Effector CD4-positive, alpha-beta T cell (primary cell): ENCODE measurements around the gene MYO1D.

Experiments
- DNase-seq: peaks from one replicate; pipeline ENCODE4 v3.0.0-alpha.2; 2020

Gene MYO1D

DNA sequence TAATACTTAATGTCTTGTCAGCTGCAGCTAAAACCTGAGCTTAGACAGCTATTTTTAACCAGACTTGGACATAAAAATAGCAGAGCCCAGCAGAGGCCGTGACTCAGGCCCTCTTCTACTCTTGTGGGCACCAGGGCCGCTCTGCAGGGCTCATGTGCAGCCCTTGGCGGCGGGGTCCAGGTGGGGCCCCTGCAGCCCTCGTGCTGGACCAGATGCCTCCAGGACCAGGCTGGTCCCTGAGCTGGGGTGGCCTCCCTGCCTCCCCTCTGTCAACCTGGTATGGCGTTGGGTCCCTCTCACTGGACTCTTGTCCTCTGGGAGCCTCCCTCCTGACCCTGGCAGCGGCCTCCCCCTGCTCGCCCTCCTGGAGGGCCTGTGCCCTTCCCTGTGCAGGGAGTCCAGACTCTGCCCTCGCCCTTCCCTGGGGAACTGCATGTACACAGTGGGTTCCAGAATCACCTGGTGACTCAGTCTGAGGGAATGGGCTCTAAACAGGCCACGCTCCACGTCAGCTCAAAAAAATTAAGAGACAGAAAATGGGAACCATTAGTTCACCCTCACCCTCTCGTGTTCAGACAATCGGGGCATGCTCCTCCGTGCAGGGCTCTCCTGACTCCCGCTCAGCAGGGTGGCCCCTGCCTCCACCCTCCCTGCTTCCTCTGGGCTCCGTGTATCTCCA is 380.4 kb downstream of the MYO1D start:
- DNase-seq = no peak

DNA sequence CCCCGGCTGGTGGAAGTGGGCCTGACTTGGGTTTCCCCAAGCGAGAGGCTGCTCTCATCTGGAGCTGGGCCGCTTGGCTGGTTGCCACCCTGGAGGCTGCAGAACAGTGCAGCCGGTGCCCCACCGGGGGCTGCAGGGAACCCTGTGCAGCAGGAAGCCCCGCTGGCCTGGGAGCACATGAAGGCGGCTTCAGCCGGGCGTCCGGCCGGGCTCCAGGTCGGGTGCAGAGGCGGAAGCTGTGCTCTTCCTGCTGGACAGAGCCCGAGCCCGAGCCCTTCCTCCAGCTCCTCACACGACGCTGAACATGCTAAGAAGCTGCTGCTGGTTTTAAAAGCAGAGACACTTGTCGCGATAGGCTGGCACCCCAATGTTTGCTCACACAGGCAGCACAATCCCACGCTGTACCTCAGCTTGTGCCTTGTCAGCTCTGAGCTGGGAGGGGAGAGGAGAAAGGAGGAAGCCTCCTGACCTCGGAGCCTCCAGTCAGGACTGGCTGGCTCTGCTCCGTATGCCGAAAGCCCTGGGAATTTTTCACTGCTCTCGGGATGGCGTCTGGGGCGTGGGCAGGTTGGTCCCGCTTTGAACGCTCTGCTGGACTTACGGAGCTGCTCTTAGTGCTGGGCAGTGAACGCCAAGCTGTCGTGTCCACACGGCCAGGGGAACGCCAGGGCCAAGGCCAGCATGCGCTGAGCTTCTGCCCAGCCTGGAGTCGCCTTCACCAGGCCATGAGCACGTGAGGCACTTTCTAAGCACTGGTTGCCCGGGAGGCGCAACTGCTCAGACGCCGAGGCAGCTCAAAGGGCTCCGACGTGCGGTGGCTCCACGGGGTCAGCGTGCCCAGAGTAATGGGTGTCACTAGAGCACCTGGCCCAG is 381.3 kb downstream of the MYO1D start:
- DNase-seq = no peak

DNA sequence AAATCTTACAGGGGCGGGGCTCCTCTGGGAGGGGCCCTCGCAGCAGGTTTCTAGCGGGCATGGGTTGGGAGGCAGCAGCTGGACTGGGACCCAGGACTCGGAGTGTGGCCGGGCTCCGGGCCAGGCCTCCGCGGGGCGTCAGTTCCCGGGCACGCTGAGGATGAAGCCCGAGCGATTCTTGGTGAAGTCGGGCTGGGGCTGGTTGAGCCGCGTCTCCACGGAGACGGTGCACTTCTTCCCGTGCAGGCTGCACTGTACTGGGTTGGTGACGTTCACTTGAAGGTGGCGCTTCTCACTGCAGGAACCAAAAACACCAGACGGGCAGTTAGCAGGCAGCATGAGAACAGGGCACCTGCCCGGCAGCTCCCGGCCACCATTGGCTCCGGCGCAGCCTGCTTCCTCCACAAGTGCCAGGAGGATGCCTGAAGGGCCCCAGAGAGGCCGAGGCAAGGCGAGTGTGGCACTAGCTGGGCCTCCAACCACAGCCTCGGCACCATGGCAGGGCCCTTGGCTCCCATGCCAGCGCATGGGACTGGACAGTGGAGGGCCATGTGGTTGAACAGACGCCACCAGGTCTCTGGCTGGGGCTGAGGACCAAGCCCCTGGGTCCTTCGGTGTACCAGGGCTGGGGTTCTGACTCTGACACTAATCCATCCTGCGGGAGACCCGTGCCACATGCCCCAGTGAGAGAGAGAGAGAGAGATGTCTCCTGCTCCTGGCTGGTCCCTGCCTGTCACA is 382.1 kb downstream of the MYO1D start:
- DNase-seq = no peak

- no peak for DNase-seq
These were observed 382.9 kb downstream of the MYO1D start for GRCh38 chr17:32493976-32494513.

GRCh38 chr17:32493571-32493970 is 383.4 kb downstream of the MYO1D start:
- no peak for DNase-seq

GRCh38 chr17:32492648-32493289 is 384.2 kb downstream of the MYO1D start:
- no peak for DNase-seq

- no peak for DNase-seq
These were observed 384.7 kb downstream of the MYO1D start for GRCh38 chr17:32492264-32492589.

DNA sequence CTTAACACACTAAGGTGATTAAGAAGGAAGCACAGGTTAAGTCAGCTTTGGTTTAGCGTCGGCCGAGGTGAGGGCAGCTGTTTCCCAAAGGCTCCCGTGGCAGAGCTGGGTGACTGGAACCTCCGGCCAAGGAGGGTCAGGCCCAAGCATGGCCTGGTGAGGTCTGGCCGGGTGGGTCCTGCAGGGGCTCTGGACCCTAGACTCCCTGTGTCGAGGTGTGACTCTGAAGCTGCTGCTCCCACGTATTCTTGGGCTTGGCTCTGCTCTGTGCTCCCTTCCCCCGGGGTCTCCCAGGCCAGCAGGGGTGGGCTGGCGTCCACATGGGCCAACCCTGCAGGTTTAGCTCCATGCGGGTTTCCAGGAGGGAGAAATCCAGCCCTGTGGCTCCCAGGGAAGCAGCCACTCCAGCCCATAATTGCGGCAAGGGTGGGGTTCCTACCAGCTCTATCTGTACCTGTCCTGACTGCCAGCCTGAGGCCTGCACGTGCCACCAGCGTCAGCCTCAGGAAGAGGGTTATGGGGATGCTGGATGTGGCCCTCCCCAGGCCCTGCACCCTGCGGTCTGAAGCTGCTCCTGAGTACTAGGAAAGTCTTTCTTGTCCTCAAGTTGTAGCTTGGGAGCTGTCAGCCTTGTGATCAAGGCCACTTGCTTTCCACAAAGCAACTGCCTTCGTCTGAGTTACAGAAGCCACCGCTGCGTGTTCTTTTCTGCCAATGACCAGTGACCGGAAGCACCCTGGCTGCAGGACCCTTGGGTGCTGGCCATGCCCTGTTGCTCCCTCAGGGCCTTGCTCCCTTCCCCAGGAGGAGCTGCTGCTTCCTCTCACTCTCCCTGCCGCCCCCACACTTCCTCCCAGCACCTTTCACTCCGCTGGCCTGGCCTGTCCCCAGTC is 385.3 kb downstream of the MYO1D start:
- no peak for DNase-seq

DNA sequence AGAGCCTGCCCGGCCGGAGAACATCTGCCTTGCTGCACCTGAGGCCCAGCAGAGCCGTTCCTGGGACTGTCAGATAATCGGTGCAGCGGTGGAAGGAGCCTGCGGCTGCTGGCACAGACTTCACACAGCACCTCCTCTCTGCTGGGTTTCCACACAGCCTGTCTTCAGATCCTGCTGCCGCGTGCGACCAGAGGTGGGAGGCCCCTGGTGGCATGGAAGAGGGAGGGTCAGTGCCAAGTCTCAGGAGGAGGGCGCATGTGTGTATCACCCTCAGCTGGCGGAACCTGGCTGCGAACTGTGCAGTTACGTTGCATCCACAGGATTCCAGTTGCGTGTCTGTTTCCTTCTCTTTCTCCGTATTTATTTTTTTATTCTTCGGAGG is 386.8 kb downstream of the MYO1D start:
- no peak for DNase-seq

DNA sequence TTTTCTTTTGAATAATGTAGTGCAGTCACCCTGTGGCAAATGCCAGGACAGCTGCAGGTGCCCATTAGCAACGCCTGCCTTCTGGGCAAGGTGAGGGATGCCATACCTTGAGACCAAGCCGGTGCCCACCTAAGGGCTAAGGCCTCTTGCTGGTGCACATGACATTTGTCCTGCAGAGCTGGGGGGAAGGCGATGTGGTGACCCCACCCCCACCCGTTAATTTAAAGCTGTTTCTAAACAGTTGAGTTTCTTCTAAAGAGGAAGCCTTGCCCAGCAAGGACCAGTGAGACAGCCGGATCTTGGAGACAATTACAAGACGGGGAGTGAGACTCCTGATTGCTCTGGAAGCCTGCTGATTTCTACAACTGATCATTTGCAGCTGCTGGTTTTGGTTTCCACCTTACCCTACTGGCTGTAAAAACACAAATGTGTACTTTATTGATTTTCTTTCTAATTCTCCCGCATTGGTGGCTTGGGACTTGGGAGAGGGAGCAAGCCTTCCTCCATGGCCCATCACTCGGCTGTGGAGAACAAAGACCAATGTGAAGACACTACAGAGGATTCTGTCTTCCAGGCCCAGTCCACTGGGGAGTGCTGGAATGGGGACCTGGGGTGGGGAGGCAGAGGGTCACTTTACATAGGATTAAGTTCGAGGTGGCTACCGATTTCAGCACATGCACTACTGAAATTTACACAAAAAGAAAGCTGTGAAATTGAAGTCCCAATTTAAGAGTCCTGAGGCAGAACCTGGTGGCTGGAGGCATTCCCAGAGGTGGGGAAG is 387.4 kb downstream of the MYO1D start:
- no peak for DNase-seq

GRCh38 chr17:32488604-32489180 is 388.2 kb downstream of the MYO1D start:
- no peak for DNase-seq

DNA sequence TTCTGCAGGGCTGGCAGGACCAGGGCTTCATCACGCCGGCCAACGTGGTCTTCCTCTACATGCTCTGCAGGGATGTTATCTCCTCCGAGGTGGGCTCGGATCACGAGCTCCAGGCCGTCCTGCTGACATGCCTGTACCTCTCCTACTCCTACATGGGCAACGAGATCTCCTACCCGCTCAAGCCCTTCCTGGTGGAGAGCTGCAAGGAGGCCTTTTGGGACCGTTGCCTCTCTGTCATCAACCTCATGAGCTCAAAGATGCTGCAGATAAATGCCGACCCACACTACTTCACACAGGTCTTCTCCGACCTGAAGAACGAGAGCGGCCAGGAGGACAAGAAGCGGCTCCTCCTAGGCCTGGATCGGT is 388.8 kb downstream of the MYO1D start:
- DNase-seq = no peak

DNA sequence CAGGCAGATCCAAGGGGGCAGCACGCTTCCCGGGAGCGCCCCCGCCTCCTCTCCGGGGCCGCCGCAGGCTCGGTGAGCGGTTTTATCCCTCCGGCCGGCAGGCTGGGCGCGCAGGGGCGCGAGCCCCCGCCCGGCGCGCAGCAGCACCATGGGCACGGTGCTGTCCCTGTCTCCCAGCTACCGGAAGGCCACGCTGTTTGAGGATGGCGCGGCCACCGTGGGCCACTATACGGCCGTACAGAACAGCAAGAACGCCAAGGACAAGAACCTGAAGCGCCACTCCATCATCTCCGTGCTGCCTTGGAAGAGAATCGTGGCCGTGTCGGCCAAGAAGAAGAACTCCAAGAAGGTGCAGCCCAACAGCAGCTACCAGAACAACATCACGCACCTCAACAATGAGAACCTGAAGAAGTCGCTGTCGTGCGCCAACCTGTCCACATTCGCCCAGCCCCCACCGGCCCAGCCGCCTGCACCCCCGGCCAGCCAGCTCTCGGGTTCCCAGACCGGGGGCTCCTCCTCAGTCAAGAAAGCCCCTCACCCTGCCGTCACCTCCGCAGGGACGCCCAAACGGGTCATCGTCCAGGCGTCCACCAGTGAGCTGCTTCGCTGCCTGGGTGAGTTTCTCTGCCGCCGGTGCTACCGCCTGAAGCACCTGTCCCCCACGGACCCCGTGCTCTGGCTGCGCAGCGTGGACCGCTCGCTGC is 389.3 kb downstream of the MYO1D start:
- DNase-seq = no peak

- peak; percentile 59 for DNase-seq
These were observed 390.0 kb downstream of the MYO1D start, which contains the start of gene CDK5R1 for GRCh38 chr17:32486701-32487472. Gene CDK5R1, plus strand, starts transcription at chr17:32486993. Its CDS starts 628 bp downstream, at chr17:32487621.

GRCh38 chr17:32486111-32486700 is 390.7 kb downstream of the MYO1D start:
- DNase-seq = peak; percentile 59

GRCh38 chr17:32485261-32486110 is 391.4 kb downstream of the MYO1D start:
- no peak for DNase-seq

DNA sequence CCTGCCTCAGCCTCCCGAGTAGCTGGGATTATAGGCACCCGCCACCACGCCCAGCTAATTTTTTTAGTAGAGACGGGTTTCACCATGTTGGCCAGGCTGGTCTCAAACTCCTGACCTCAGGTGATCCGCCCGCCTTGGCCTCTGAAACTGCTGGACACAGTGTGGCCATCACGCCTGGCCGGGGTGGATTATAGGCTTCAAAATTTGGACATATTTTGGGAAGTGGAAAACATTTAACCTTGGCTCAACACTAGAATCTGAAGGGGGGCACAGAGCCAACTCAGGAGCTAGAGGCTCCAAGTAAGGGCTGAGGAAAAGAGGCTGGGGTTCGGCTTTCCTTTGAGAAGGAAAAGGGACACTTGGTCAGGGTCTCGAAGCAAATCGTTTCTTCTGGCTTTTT is 392.3 kb downstream of the MYO1D start:
- no peak for DNase-seq

GRCh38 chr17:32484041-32484461 is 392.9 kb downstream of the MYO1D start:
- no peak for DNase-seq
